Tibial nerve (tissue), 4 donors: ENCODE measurements around the gene NOVA2. TPM values are rescaled to one million over a fixed set of nuclear protein-coding genes. Genes with fewer than 3 reads are reported as not detected.

Source experiments
- DNase-seq, 2 donors: peaks; one replicate each; pipeline ENCODE4 v3.0.0-alpha.2; 2019; ENCODE audit warnings: low spot score in 2 of 2
- H3K27ac ChIP-seq, 4 donors: fragments of 200-600 bp; sonication (generic) in 3 of 4; one replicate each; pipeline ENCODE4 v1.5.1; 2017 to 2019; ENCODE audit warnings: mild to moderate bottlenecking in 1 of 4
- H3K27me3 ChIP-seq, 2 donors: fragments of 200-600 bp; sonication (generic) in 1 of 2; one replicate each; pipeline versions ENCODE4 v1.5.1 to v1.6.0; 2017 to 2019
- H3K36me3 ChIP-seq, 3 donors: fragments of 200-600 bp; sonication (generic); one replicate each; pipeline ENCODE4 v1.5.1; 2018 to 2019
- H3K4me1 ChIP-seq, 4 donors: fragments of 200-600 bp; sonication (generic) in 3 of 4; one replicate each; pipeline ENCODE4 v1.5.1; 2017 to 2019
- H3K4me3 ChIP-seq, 4 donors: fragments of 200-600 bp; sonication (generic) in 3 of 4; one replicate each; pipeline ENCODE4 v1.5.1; 2017 to 2019; ENCODE audit warnings: mild to moderate bottlenecking in 1 of 4, moderate library complexity in 1 of 4
- H3K9me3 ChIP-seq, 4 donors: fragments of 200-600 bp; sonication (generic) in 3 of 4; one replicate each; pipeline ENCODE4 v1.5.1; 2017 to 2019
- CTCF ChIP-seq, 5 experiments: fragments of 200-600 bp in 3 of 5; fragments of 450-650 bp in 2 of 5; sonication (generic) in 3 of 5; IDR thresholded peaks; one replicate each; pipeline ENCODE4 v1.5.1; 2016 to 2019; ENCODE audit warnings: antibody characterized with exemption in 5 of 5, mild to moderate bottlenecking in 3 of 5, moderate library complexity in 2 of 5
- EP300 ChIP-seq, 2 donors: sonication (generic); formaldehyde crosslinking; IDR thresholded peaks; one replicate each; pipeline ENCODE4 v1.6.1; 2017; ENCODE audit warnings: antibody characterized with exemption in 2 of 2, mild to moderate bottlenecking in 1 of 2
- POLR2A ChIP-seq, 2 donors: fragments of 450-650 bp; IDR thresholded peaks; one replicate each; pipeline ENCODE4 v1.6.1; 2017; ENCODE audit warnings: antibody characterized with exemption in 2 of 2, mild to moderate bottlenecking in 2 of 2, moderate library complexity in 2 of 2
- WGBS, 2 donors: methylation state at CpG; one replicate each; pipeline ENCODE4 v1.1.5; 2018; 5-methylcytosine and 5-hydroxymethylcytosine counted together
- total RNA-seq, 4 donors: library from RNA; depleted of rRNA; stranded (reverse); fragments of >200 nt; gene quantifications; one replicate each; pipeline ENCODE4 v1.1.0, GENCODE V29; 2016

Gene NOVA2
- total RNA-seq, 4 donors from 2014 or later = 1.5 to 6.9 (median 1.7) TPM

DNA sequence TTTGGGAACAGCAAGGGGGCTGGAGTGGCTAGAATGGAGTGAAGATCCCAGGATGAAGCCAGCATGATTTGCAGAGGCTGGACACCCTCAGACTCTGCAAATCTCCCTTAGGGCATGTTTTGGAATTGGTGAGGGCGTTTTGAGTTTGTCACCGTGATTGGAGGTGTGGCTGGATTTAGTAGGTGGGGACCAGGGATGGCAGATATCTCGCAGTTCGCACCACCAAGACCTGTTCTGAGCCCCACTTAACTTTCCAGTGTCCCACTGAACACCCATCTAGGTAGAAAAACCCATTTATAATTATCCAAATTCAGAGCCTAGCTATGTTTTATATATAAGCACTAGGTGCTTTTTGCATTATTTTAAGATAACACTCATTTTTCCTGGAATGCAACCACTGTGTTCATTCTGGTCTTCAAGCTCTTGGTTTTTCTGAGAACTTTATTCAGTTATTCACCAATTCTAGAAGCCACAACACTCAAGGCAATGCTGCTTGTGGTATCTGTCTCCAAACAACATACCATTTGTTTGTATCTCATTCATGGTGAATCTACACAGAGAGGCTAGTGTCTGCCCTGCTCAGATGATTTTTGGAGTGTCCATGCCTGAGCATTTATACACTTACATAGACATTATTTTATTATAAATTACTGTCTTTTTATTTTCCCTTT, 56.1 kb downstream of the NOVA2 start:
- Histone ChIP-seq H3K36me3 (no peaks in the 10 kb centered on the region), H3K4me3 (no peak overlapping the region), H3K27ac (no peak overlapping the region), H3K4me1 (peaks cover 0 to 4% (median 0%) of the 10 kb centered on the region in 4 donors), H3K9me3 (no peaks in the 10 kb centered on the region), H3K27me3 (peaks cover 0 to 16% of the 10 kb centered on the region in 2 donors)
- WGBS, 2 donors = 45 to 56% methylated on average over 4 of the region's 4 CpGs
- no peak for TF ChIP-seq CTCF (IDR thresholded peaks at IDR 0.05)
- TF ChIP-seq EP300 (IDR thresholded peaks at IDR 0.05) = no peak
- TF ChIP-seq POLR2A (IDR thresholded peaks at IDR 0.05) = no peak
- no peak for DNase-seq

DNA sequence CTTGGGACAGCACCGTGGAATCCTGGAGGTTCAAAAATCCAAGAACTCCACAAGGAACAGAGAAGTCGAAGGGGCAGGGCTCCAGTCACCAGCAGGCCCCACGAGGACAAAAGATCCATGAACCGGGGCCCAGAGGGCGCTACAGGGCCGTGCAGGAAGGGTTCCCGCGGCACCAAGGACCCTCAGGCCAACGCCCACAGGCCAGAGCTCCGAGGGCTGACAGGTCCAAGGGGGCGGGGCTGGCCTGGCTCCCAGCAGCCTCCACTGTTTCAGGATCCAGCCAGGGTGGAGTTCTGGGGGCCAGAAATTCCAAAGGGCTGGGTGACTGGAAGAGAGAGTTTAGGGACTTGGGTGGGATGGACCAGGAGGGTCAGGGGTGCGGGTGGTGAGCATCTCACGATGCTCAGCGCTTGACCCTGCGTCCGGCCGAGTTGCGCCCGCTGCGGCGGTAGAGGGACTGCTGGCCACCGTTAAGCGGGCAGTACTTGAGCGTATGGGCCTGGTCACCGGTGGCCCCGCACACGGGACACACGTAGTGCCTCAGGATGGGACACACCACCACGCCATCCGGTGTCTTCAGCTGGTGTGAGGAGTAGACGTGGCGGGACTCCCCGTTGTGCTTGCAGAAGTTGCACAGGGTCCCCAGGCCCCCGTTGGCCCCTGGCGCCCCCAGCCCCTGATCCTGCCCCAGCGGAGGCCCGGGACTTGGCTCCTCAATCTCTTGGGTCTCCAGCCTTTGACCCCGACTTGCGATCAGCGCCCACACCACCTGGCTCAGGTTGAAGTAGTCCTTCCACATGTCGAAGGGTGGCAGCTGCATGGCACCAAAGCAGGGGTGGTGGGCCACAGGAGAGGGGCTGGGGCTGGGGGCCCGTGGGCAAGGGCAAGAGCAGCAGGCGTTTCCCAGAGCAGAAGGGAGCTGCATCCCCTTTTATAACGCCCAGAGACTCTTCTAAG, 59.5 kb downstream of the NOVA2 start, which contains the start of gene NANOS2:
NANOS2 (minus strand) TSS at position 905 of the 957 bp plus-strand sequence; CDS start at position 820, 85 bp downstream.
- Histone ChIP-seq H3K27ac (no peak within 1 kb of the TSS), H3K4me1 (no peaks in the 10 kb centered on the region), H3K4me3 (no peak within 1 kb of the TSS), H3K9me3 (no peaks in the 10 kb centered on the region), H3K27me3 (peaks cover 0 to 16% of the 10 kb centered on the region in 2 donors), H3K36me3 (no peaks in the 10 kb centered on the region)
- TF ChIP-seq EP300 (IDR thresholded peaks at IDR 0.05) (no peak), POLR2A (IDR thresholded peaks at IDR 0.05) (no peak), CTCF (IDR thresholded peaks at IDR 0.05) (no peak)
- no peak for DNase-seq
- 47 to 60% methylated on average over 37 to 40 of the region's 44 CpGs for WGBS, 2 donors

- H3K27me3 ChIP-seq = peaks cover 0 to 16% of the 10 kb centered on the region in 2 donors
- DNase-seq = no peak
- TF ChIP-seq CTCF (IDR thresholded peaks at IDR 0.05) (no peak), POLR2A (IDR thresholded peaks at IDR 0.05) (no peak), EP300 (IDR thresholded peaks at IDR 0.05) (no peak)
These were observed 62.4 kb downstream of the NOVA2 start for GRCh38 chr19:45911291-45911690.

DNA sequence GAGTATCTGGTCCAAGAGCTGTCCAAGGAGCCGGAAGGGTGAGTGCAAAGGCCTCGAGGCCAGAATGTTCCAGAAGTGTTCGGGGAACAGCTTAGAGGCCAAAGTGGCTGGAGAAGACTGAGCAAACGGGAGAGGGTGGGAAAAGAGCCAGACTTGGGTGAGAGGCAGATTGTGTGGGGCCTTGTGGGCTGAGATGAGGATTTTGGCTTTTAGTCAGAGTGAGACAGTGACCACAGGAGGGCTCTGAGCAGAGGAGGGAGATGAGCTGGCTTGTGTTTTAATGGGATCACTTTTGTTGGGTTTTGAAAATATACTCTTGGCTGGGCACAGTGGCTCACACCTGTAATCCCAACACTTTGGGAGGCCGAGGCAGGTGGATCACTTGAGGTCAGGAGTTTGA, 64.7 kb downstream of the NOVA2 start:
- Histone ChIP-seq H3K36me3 (no peaks in the 10 kb centered on the region), H3K9me3 (no peaks in the 10 kb centered on the region), H3K4me1 (no peaks in the 10 kb centered on the region), H3K4me3 (no peak overlapping the region), H3K27me3 (peaks cover 0 to 7% of the 10 kb centered on the region in 2 donors), H3K27ac (no peak overlapping the region)
- no peak for TF ChIP-seq EP300 (IDR thresholded peaks at IDR 0.05)
- TF ChIP-seq CTCF (IDR thresholded peaks at IDR 0.05) = no peak
- no peak for TF ChIP-seq POLR2A (IDR thresholded peaks at IDR 0.05)
- 66 to 67% methylated on average over 5 of the region's 5 CpGs for WGBS, 2 donors
- DNase-seq = no peak

More at GRCh38 chr19:45911291-45911690, 62.4 kb downstream of the NOVA2 start:
- Histone ChIP-seq H3K36me3 (no peaks in the 10 kb centered on the region), H3K4me1 (no peaks in the 10 kb centered on the region), H3K4me3 (no peak overlapping the region), H3K9me3 (no peaks in the 10 kb centered on the region), H3K27ac (no peak overlapping the region)
- WGBS, 2 donors = 78 to 81% methylated on average over 8 of the region's 8 CpGs
